Small intestine (tissue), 7 donors: Measurements from ENCODE around the gene UROC1. TPM values are rescaled to one million over a fixed set of nuclear protein-coding genes. Genes with fewer than 3 reads are reported as not detected.
A peak's percentile ranks its signal among the peaks of the same experiment; 100 is the strongest.

Experiments
- DNase-seq, 2 donors: peaks; one replicate each; pipeline versions ENCODE4 v3.0.0 to v3.0.0-alpha.2; 2013
- FAIRE-seq: peaks from 2 replicates; lab custom pipeline; 2012; peaks lifted over from hg19 to GRCh38; lab: Jason Lieb, UNC
- H3K27ac ChIP-seq, 3 donors: one replicate each; pipeline ENCODE4 v1.5.1; 2013; ENCODE audit warnings: low read length in 2 of 3, mild to moderate bottlenecking in 2 of 3, control low read depth in 1 of 3, inconsistent platforms in 1 of 3, low read depth in 1 of 3, moderate library complexity in 1 of 3
- H3K27me3 ChIP-seq, 3 donors: one replicate each; pipeline ENCODE4 v1.6.1; 2013; ENCODE audit warnings: low read length in 3 of 3, inconsistent platforms in 1 of 3; ENCODE audit not compliant: control insufficient read depth in 3 of 3, insufficient read depth in 3 of 3
- H3K36me3 ChIP-seq, 3 donors: one replicate each; pipeline ENCODE4 v1.6.1; 2013; ENCODE audit warnings: low read length in 3 of 3, inconsistent platforms in 1 of 3, low read depth in 1 of 3, mild to moderate bottlenecking in 1 of 3, moderate library complexity in 1 of 3; ENCODE audit not compliant: control insufficient read depth in 3 of 3, insufficient read depth in 2 of 3
- H3K4me1 ChIP-seq, 3 donors: one replicate each; pipeline ENCODE4 v1.6.1; 2013; ENCODE audit warnings: low read length in 2 of 3, inconsistent platforms in 1 of 3, low read depth in 1 of 3, mild to moderate bottlenecking in 1 of 3, moderate library complexity in 1 of 3; ENCODE audit not compliant: control insufficient read depth in 3 of 3, insufficient read depth in 2 of 3
- H3K4me3 ChIP-seq, 3 donors: one replicate each; pipeline ENCODE4 v1.5.1; 2013; ENCODE audit warnings: low read length in 3 of 3, control low read depth in 1 of 3, inconsistent platforms in 1 of 3, low read depth in 1 of 3, mild to moderate bottlenecking in 1 of 3, moderate library complexity in 1 of 3
- H3K9me3 ChIP-seq, 2 donors: one replicate each; pipeline ENCODE4 v1.6.1; 2013; ENCODE audit warnings: low read depth in 1 of 2, low read length in 1 of 2; ENCODE audit not compliant: control insufficient read depth in 2 of 2, insufficient read depth in 1 of 2
- WGBS, 3 donors: extraction: QIAGEN DNeasy Blood & Tissue Kit; methylation state at CpG; one replicate each; pipeline ENCODE4 v1.1.7; 2013; 5-methylcytosine and 5-hydroxymethylcytosine counted together
- polyA plus RNA-seq, 4 donors: library from polyadenylated mRNA; stranded (reverse) in 3 of 4; unstranded in 1 of 4; fragments of 200-250 nt in 3 of 4; fragments of 120-200 nt in 1 of 4; gene quantifications; one replicate each; pipeline versions ENCODE4 v1.2.1 to v1.2.3, GENCODE V29; 2013
- donor health status: healthy with polysubstance abuse.
- donor health status: control.
- donor health status: control.
- donor health status: Bipolar disorder and iron deficiency.
- donor health status: healthy.

Gene UROC1
- polyA plus RNA-seq, 4 donors = 0.07 to 0.27 TPM; not detected in 2

GRCh38 chr3:126480861-126481260, 36.7 kb downstream of the UROC1 start:
- Histone ChIP-seq H3K27ac (no peak overlapping the region), H3K4me3 (no peak overlapping the region), H3K36me3 (no peaks in the 10 kb centered on the region), H3K27me3 (no peaks in the 10 kb centered on the region), H3K4me1 (peaks cover 0 to 20% (median 0%) of the 10 kb centered on the region in 3 donors), H3K9me3 (no peaks in the 10 kb centered on the region)
- DNase-seq = no peak
- 72 to 89% (median 84%) methylated on average over 8 of the region's 8 CpGs for WGBS, 3 donors
- FAIRE-seq = no peak

DNA sequence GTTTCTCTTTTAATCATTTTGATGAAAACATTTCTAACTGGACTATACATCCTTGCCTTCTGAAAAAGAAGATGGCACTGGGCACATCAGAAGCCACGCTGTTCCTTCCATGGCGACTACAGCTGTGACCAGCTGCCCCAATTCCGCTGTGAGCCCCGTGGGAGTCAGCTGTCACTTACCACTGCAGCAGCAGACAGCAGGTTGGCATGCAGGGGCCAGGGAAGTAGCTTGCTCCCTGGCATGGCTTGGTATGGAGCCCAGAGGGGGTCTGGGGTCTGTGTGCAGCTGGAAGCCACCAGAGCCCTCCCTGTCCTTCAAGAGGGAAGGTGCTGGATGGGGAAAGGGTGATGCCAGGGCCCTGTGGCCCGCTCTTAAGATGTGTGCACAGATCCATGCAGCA, 37.4 kb downstream of the UROC1 start:
- Histone ChIP-seq H3K27ac (no peak overlapping the region), H3K4me1 (peaks cover 0 to 20% (median 0%) of the 10 kb centered on the region in 3 donors), H3K27me3 (no peaks in the 10 kb centered on the region), H3K36me3 (no peaks in the 10 kb centered on the region), H3K9me3 (no peaks in the 10 kb centered on the region), H3K4me3 (no peak overlapping the region)
- FAIRE-seq (no peak), DNase-seq (no peak)
- 75 to 90% (median 84%) methylated on average over 5 of the region's 5 CpGs for WGBS, 3 donors

DNA sequence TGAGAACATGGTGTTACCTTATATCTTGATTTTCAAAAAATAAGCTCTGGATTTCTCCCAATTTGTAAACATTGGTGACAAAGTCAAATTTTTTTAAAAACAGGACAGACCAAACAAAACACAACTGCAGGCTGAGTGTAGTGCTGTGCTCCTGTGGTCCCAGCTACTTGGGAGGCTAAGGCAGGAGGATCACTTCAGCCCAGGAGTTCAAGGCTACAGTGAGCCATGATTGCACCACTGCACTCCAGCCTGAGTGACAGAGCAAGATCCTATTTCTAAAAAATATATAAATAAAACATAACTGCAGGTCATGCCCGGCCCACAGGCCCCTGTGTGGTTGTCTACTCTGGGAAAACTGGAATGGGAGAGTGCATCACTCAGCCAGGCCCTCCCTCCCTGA, 37.9 kb downstream of the UROC1 start:
- DNase-seq (no peak), FAIRE-seq (no peak)
- no peak overlapping the region for H3K27ac ChIP-seq
- H3K27me3 ChIP-seq = no peaks in the 10 kb centered on the region
- peaks cover 0 to 20% (median 0%) of the 10 kb centered on the region in 3 donors for H3K4me1 ChIP-seq
- H3K4me3 ChIP-seq = no peak overlapping the region
- H3K36me3 ChIP-seq = no peaks in the 10 kb centered on the region
- no peaks in the 10 kb centered on the region for H3K9me3 ChIP-seq
- 69 to 93% (median 89%) methylated on average over 1 of the region's 1 CpG for WGBS, 3 donors

- Histone ChIP-seq H3K27ac (no peak overlapping the region), H3K4me3 (no peak overlapping the region), H3K36me3 (peaks cover 0 to 5% (median 0%) of the 10 kb centered on the region in 3 donors), H3K4me1 (peaks cover 0 to 25% (median 1%) of the 10 kb centered on the region in 3 donors), H3K27me3 (no peaks in the 10 kb centered on the region), H3K9me3 (no peaks in the 10 kb centered on the region)
- 93 to 96% (median 94%) methylated on average over 14 of the region's 14 CpGs for WGBS, 3 donors
- DNase-seq (no peak), FAIRE-seq (no peak)
These were observed 38.8 kb downstream of the UROC1 start for GRCh38 chr3:126478581-126479310.

GRCh38 chr3:126477061-126477380, 40.6 kb downstream of the UROC1 start:
- no peak for DNase-seq
- Histone ChIP-seq H3K27me3 (no peaks in the 10 kb centered on the region), H3K36me3 (peaks cover 0 to 12% (median 0%) of the 10 kb centered on the region in 3 donors), H3K4me3 (no peak overlapping the region), H3K4me1 (peaks cover 9 to 38% (median 15%) of the 10 kb centered on the region in 3 donors), H3K9me3 (no peaks in the 10 kb centered on the region), H3K27ac (no peak overlapping the region)
- WGBS, 3 donors = 62 to 78% (median 69%) methylated on average over 4 of the region's 4 CpGs
- FAIRE-seq = no peak

DNA sequence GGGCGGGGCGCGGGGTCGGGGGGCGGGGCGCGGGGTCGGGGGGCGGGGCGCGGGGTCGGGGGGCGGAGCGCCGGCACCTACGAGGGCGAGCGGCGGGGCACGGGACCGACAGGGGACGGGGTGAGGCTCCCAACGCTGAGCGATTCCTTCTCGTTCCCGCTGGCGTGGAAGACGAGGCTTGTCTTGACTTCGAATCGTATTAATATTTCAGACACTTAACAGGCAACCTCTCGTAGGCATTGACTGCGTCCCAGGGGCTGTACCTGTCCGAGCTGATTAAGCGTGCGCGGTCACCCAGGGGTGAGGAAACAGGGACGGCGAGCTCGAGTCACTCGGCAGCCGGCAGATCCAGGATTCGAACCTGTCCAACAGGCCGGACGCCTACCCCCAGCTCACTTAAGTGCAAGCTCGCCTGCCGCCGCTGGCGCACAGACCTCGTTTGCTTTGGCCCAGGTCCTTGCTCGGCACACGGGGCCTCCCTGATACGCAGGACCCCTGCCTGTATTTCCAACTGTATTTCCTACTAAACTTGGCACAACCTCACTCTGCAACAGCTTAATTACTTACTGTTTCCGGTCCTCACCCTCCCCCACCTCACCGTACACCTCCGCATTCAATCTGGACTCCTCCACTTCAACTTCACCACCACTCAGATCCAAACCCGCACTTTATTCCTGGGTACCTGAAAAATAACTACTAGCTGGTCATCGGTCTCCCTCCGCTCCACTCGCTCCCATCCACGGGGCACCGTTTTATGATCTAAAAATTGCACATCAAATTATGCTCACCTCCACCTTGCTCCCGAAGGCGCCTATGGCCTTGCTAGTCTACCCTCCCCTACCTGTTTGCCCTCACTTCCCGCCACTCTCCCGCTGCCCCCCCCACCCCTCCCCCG, 41.2 kb downstream of the UROC1 start:
- peaks cover 9 to 36% (median 18%) of the 10 kb centered on the region in 3 donors for H3K4me1 ChIP-seq
- 11 to 16% (median 14%) methylated on average over 52 to 59 of the region's 66 CpGs for WGBS, 3 donors

GRCh38 chr3:126475413-126476114, 42.0 kb downstream of the UROC1 start, which contains the start of gene ZXDC:
Gene ZXDC (minus strand): TSS chr3:126475891. CDS start chr3:126475865, 26 bp downstream.
- H3K27me3 ChIP-seq = no peaks in the 10 kb centered on the region
- peak; percentile 95 to 97 for DNase-seq
- no peak for FAIRE-seq
- WGBS, 3 donors = 0 to 1% (median 0%) methylated on average over 29 to 112 of the region's 112 CpGs
- H3K36me3 ChIP-seq = peaks cover 0 to 18% (median 2%) of the 10 kb centered on the region in 3 donors
- peak within 1 kb of the TSS; percentile 86 to 89 (median 88) for H3K4me3 ChIP-seq
- H3K4me1 ChIP-seq = peaks cover 9 to 31% (median 18%) of the 10 kb centered on the region in 3 donors
- H3K9me3 ChIP-seq = no peaks in the 10 kb centered on the region
- H3K27ac ChIP-seq = peak within 1 kb of the TSS; percentile 93 to 94 (median 94)

More for the DNA sequence above, 41.2 kb downstream of the UROC1 start:
- H3K9me3 ChIP-seq = no peaks in the 10 kb centered on the region
- DNase-seq = peak; percentile 63 to 77
- no peaks in the 10 kb centered on the region for H3K27me3 ChIP-seq
- H3K36me3 ChIP-seq = peaks cover 0 to 12% (median under 1%) of the 10 kb centered on the region in 3 donors
- peak overlapping the region; percentile 65 to 94 (median 83) for H3K27ac ChIP-seq
- FAIRE-seq = no peak
- H3K4me3 ChIP-seq = peak overlapping the region; percentile 26 to 89 (median 63)
